ENCODE measurements around the gene FAT2.

DNA sequence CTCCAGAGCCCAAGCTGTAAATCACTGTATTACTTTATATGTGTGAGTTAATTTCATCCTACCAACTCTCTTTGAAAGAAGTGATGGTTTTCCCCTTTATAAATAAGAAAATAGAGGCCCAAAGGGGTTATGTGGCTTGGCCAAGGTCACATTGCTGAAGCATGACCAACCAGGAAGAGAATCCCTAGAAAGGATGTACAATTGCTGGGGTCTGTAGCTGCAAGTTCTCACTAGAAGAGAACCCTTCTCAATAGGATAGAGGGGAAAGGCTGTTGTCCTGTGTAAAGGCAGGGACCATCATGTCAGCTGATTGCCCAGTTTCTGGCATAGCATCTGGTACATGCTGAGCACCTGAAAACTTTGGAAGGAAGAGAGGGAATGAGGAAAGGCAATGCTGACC is 39.0 kb upstream of the FAT2 start:
- TF ChIP-seq POLR2A (IDR thresholded peaks at IDR 0.05; ENCODE audit: low read depth, low read length) = no peak
- TF ChIP-seq POLR2AphosphoS5 (IDR thresholded peaks at IDR 0.05; ENCODE audit: low read depth, low read length) = no peak
- no peak for TF ChIP-seq TAF1 (IDR thresholded peaks at IDR 0.05; ENCODE audit: borderline replicate concordance, low read depth, low read length)
